HUES6 (cell line): ENCODE results near the gene TOMM5.
"Not testable (repeated sequence)": the region's sequence is repeated elsewhere in the genome, so short reads cannot be mapped to it uniquely, and the experiment has no call there.

ENCODE experiments used
- H3K27ac ChIP-seq: 2 replicates; pipeline ENCODE4 v1.7.0; 2013; ENCODE audit warnings: low read depth, mild to moderate bottlenecking, low read length, inconsistent platforms
- H3K27me3 ChIP-seq: 2 replicates; pipeline ENCODE4 v1.6.1; 2013; ENCODE audit warnings: low read length; ENCODE audit not compliant: control insufficient read depth, insufficient read depth
- H3K36me3 ChIP-seq: 2 replicates; pipeline ENCODE4 v1.6.1; 2013; ENCODE audit warnings: low read length; ENCODE audit not compliant: control insufficient read depth, insufficient read depth
- H3K4me1 ChIP-seq: 2 replicates; pipeline ENCODE4 v1.6.1; 2013; ENCODE audit warnings: low read length; ENCODE audit not compliant: control insufficient read depth, insufficient read depth
- H3K4me3 ChIP-seq: 2 replicates; pipeline ENCODE4 v1.5.1; 2013; ENCODE audit warnings: low read depth, low read length
- H3K9ac ChIP-seq: one replicate; pipeline ENCODE4 v1.6.1; 2013; ENCODE audit warnings: mild to moderate bottlenecking, low read length
- H3K9me3 ChIP-seq: 2 replicates; pipeline ENCODE4 v1.6.1; 2013; ENCODE audit warnings: low read depth, low read length; ENCODE audit not compliant: control insufficient read depth, insufficient read depth

TOMM5 gene

DNA sequence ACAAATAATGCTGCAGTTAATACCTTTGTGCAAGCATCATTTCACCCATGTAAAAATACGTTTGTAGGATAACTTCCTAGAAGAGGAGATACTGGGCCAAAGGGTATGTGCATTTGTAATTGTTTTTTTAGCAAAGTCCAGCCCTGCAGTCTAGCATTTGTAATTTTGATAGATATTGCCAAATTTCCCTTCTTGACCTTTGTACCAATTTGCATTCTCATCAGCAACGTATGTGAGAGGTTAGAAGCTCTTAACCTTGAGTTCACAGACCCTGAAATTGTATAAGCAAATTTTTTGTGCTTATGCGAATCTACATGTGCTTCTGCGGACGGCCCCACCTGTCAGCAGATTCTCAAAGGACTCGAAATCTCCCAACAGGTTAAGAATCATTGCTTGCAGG lies 18.6 kb upstream of the TOMM5 start:
- Histone ChIP-seq H3K4me3 (no peak overlapping the region), H3K27ac (no peak overlapping the region), H3K9ac (no peak overlapping the region), H3K9me3 (no peaks in the 10 kb centered on the region), H3K27me3 (peaks cover 2% of the 10 kb centered on the region; the same call in 1 of the 2 replicates), H3K4me1 (no peaks in the 10 kb centered on the region), H3K36me3 (no peaks in the 10 kb centered on the region)

DNA sequence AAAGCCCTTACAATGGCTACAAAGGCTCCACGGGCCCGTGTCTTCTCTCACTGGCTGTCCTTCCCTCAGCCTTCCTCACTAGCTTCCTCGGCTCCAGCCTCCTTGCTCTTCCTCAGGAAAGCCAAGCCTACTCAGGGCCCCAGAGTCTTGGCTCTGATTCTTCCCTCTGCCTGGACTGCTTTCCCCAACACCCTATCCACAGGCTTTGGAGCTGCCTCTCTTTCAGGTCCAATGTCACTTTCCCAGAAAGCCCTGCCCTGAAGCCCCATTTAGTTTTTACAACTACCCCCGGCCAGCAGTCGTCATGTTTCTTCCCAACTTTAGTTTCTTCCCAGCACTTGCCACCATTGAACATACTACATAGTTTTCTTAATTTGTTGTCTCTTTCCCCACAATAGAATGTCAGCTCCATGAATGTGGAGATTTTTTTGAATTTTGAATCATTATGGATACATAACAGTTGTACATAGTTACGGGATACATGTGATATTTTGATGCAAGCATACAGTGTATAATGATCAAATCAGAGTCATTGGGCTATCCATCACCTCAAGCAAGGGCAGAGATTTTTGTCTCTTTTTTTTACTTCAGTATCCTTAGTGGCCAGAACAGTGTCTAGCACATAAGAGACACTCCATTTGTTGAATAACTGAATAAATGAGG lies 17.5 kb upstream of the TOMM5 start:
- Histone ChIP-seq H3K36me3 (no peaks in the 10 kb centered on the region), H3K27me3 (peaks cover 5% of the 10 kb centered on the region; the same call in 1 of the 2 replicates), H3K9me3 (no peaks in the 10 kb centered on the region), H3K4me3 (no peak overlapping the region), H3K27ac (no peak overlapping the region), H3K9ac (no peak overlapping the region), H3K4me1 (no peaks in the 10 kb centered on the region)

DNA sequence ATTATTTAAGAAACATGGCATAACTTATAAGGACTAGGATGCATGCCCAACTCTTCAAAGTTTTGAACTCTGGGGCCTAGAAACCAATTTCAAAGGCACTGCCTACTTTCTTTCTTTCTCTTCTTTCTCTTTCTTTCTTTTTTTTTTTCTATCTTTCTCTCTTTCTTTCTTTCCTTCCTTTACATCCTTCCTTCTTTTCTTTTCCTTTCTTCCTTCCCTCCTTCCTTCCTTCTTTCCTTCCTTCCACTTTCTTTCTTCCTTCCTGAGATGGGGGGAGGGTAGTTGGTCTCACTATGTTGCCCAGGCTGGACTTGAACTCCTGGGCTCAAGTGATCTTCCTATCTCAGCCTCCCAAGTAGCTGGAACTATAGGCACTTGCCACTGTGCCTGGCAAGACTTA lies 15.9 kb upstream of the TOMM5 start:
- no peak overlapping the region for H3K4me3 ChIP-seq
- no peaks in the 10 kb centered on the region for H3K9me3 ChIP-seq
- H3K4me1 ChIP-seq = no peaks in the 10 kb centered on the region
- no peaks in the 10 kb centered on the region for H3K36me3 ChIP-seq
- H3K9ac ChIP-seq = no peak overlapping the region
- no peak overlapping the region for H3K27ac ChIP-seq
- peaks cover 5% of the 10 kb centered on the region; the same call in 1 of the 2 replicates for H3K27me3 ChIP-seq

DNA sequence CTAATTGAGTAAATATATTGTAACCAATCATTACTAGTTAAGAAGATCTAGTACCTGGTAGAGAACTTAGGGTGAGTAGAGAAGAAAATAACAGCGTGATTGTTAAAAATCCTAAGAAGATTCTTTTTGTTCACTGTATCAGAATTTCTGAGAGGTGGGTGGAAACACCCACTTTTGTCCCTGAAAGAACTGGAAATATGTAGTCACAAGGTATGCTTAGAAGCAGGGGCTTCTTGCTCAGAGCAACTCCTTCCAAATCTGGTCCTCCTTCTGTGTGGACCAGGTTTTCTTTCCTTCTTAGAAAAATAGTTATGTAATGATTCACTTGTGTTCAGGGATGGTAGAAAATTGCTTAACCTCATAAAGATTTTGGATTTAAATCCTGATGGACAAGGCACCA lies 11.9 kb upstream of the TOMM5 start:
- Histone ChIP-seq H3K36me3 (no peaks in the 10 kb centered on the region), H3K4me1 (no peaks in the 10 kb centered on the region), H3K4me3 (no peak overlapping the region), H3K27ac (no peak overlapping the region), H3K27me3 (peaks cover 5% of the 10 kb centered on the region; the same call in 1 of the 2 replicates), H3K9me3 (no peaks in the 10 kb centered on the region), H3K9ac (no peak overlapping the region)

DNA sequence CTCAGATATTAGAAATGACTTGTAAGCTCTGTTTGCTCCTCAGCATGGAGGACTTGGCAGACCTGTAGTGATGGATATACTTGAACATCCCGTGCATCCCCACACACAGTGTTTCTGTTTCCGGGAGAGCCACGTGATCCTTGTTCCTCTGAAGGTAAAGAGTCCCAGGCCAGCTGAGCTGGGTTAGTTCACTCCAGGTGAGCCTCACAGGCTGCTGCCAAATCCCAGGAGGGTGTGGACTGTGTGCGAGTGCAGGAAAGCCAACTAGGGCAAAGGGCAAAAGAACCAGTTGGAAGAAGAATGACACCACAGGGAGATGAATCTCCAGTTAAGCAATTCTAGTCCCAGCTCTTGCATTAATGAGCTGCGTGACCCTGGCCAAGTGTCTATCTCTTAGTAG lies 10.4 kb upstream of the TOMM5 start:
- H3K36me3 ChIP-seq = no peaks in the 10 kb centered on the region
- no peak overlapping the region for H3K4me3 ChIP-seq
- H3K9ac ChIP-seq = no peak overlapping the region
- peaks cover 5% of the 10 kb centered on the region; the same call in 1 of the 2 replicates for H3K27me3 ChIP-seq
- no peaks in the 10 kb centered on the region for H3K4me1 ChIP-seq
- H3K9me3 ChIP-seq = no peaks in the 10 kb centered on the region
- no peak overlapping the region for H3K27ac ChIP-seq

DNA sequence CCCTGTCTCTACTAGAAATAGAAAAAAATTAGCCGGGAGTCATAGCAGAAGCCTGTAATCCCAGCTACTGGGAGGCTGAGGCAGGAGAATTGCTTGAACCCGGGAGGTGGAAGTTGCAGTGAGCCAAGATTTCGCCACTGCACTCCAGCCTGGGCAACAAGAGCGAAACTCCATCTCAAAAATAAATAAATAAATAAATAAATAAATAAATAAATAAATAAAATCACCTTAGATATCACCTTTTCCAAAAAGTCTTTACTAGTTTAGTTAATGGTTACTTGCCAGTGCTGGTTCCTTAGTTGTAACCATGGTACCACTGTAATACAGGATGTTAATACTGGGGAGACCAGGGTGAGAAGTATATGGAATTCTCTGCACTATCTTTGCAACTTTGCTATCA lies 9.7 kb upstream of the TOMM5 start:
- H3K27ac ChIP-seq, H3K36me3 ChIP-seq, H3K9me3 ChIP-seq, H3K4me1 ChIP-seq, H3K4me3 ChIP-seq, H3K27me3 ChIP-seq, H3K9ac ChIP-seq: not testable (repeated sequence)

DNA sequence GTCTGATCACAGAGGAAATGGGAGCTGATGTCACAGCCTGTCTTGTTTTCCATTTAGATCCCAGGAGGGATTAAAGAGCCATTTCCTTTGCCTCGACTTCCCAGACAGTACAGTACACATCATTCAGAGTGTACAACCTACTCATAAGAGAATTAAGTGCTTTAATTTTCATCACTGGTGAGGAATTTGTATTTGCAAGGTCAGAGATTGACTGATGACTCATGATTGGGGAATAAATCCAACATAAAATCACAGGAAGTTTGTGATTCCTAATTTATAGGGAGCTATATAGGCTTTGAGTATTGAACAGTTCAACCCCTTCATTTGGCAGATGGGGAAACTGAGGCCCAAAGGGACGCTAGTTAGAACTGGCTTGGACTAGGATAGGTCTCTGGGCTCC lies 4.1 kb upstream of the TOMM5 start:
- H3K9me3 ChIP-seq = no peaks in the 10 kb centered on the region
- H3K4me3 ChIP-seq = no peak overlapping the region
- H3K4me1 ChIP-seq = no peaks in the 10 kb centered on the region
- H3K9ac ChIP-seq = no peak overlapping the region
- no peak overlapping the region for H3K27ac ChIP-seq
- H3K27me3 ChIP-seq = peaks cover 29% of the 10 kb centered on the region
- no peaks in the 10 kb centered on the region for H3K36me3 ChIP-seq

DNA sequence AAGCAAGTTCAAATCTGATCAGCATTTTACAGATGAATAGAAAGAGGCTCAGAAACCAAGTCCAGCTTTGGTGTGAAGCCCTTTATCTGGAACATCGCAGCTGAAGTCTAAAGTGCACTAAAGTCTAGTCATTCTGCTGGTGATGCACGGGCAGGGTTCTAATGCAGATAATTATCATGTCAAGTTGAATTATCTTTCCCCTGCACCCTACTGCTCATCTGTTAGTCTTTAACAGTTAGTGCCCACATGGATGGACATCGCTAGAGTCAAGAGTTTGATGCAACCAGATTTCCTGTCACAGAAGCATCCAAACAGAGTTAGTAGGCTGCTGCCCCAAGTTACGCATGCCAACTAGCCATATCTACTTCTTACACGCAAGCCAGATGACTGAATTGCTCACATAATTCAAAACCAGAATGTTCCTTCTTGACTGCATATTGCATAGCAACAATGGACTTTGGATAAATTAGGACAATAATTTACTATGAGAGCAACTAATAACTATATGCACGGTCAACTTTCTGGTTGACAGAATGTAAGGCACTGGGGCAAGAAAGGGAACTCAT lies 1.6 kb upstream of the TOMM5 start:
- peaks cover 29% of the 10 kb centered on the region for H3K27me3 ChIP-seq
- peaks cover 15% of the 10 kb centered on the region; the same call in 1 of the 2 replicates for H3K36me3 ChIP-seq
- H3K9ac ChIP-seq = no peak overlapping the region
- no peak overlapping the region for H3K4me3 ChIP-seq
- H3K9me3 ChIP-seq = no peaks in the 10 kb centered on the region
- H3K27ac ChIP-seq = no peak overlapping the region
- H3K4me1 ChIP-seq = peaks cover 4% of the 10 kb centered on the region; the same call in 1 of the 2 replicates

DNA sequence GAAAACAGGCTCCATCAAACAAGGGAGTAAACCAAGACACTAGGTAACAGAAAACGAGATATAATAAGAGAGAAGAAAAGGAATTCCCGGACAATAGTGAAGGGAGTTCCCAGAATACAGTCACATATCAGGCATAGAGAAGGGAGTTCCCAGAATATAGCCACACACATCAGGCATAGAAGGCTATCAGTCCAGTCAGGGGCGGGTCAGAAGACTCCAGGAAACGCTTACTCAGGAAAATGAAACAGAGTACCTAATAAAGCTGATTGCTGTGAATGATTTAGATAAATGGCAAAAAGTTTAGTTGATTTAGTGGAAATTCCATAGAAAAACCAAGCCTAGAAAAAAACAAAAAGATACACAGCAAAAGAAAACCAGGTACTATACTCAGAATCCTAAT lies 4.9 kb downstream of the TOMM5 start:
- Histone ChIP-seq H3K9me3 (no peaks in the 10 kb centered on the region), H3K4me3 (no peak overlapping the region), H3K36me3 (peaks cover 79% of the 10 kb centered on the region), H3K27me3 (no peaks in the 10 kb centered on the region), H3K27ac (no peak overlapping the region), H3K9ac (no peak overlapping the region), H3K4me1 (peaks cover 4% of the 10 kb centered on the region; the same call in 1 of the 2 replicates)

DNA sequence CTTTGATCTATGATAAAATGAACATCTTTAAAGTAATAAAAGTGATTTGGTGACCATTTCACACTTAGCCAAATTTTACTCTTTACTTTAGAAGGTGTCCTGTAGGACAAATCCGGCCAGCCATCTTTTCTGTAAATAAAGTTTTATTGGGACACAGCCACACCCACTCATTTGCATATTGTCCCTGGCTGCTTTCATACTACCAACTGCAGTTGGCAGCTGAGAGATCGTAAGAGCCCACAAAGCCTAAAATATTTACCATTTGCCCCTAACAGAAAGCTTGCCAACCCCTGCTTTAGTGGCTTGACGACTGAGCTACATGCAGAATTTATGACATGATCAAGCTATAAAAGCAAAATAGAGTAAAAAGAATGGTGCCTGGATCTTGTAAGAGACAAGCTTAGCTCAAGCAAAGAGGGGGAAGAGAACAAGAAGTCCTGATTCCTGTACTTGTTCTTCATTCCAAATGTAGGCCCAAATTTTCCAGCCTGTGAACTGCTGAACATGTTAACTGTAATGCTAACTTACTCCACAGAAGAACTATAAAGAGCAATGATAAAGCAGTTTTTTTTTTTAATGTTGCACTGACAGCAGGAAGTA lies 8.8 kb downstream of the TOMM5 start:
- no peaks in the 10 kb centered on the region for H3K27me3 ChIP-seq
- H3K4me3 ChIP-seq = no peak overlapping the region
- H3K27ac ChIP-seq = no peak overlapping the region
- H3K9ac ChIP-seq = no peak overlapping the region
- H3K36me3 ChIP-seq = peaks cover 80% of the 10 kb centered on the region
- no peaks in the 10 kb centered on the region for H3K4me1 ChIP-seq
- H3K9me3 ChIP-seq = no peaks in the 10 kb centered on the region

DNA sequence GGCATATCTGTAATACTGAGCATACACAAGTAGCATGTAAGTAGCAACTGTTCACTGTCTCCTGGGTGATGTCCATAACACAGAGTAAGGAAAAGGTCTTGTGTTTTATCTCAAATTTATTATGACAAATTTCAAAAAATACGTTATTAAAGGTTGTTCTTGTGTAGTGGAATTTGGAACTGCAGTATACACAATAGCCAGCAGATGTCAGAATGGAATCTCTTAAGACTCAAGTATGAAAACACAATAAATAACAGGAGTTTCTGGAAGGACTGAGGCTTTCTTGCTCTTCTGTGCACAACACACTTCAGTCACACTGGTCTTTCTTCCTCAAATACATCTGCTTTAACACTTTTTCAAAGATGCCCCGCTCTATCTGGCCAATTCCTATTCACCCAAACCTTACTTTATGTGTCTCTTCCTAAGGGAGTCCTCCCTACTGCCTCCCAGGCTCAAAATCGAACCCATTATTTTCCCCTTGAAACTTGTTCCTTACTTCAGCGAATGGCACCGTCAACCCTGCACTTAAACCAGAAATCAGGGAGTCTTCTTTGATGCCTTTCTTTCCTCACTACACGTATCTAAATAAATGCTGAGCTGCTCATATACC lies 9.7 kb downstream of the TOMM5 start:
- Histone ChIP-seq H3K36me3 (peaks cover 70% of the 10 kb centered on the region), H3K4me3 (no peak overlapping the region), H3K9ac (no peak overlapping the region), H3K27me3 (no peaks in the 10 kb centered on the region), H3K27ac (no peak overlapping the region), H3K4me1 (no peaks in the 10 kb centered on the region), H3K9me3 (no peaks in the 10 kb centered on the region)
